ENCODE results near the gene CHRNE.

CHRNE gene

DNA sequence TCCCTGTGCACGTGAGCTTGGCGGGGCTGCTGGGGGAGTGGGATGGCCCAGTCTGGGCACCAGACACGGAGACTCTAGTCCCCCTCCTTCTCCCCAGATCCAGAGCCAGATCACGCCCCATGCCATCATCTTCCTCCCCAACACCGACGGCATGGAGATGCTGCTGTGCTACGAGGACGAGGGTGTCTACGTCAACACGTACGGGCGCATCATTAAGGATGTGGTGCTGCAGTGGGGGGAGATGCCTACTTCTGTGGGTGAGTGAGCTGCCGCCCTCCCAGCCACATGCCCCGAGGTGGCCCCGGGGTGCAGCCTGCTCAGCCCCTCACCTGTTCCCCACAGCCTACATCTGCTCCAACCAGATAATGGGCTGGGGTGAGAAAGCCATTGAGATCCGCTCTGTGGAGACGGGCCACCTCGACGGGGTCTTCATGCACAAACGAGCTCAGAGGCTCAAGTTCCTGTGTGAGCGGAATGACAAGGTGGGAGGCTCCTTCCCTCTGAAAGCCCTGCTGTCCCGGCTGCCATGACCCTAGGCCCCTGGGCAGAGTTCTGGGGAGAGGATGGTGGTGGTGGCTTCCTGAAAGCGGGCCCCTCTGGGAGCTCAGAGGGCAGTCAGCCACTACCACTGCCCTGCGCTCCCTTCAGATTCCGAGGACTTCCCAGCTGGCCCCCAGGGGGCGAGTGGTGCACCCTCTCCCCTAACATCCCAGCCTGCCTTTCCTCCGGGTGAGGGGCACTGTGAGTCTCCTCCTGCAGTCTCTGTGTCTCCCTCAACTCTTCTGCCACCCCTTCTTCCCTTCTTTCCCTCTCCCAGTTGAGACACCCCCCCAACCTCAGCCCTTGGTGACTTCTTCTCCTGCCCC lies 6.3 kb downstream of the CHRNE start:
- no peak overlapping the region for H2AFZ ChIP-seq (ENCODE audit: low read depth, low read length)
- H3K4me3 ChIP-seq (ENCODE audit: low read length): no peak overlapping the region
- no peaks in the 10 kb centered on the region for H3K27me3 ChIP-seq (ENCODE audit: insufficient read depth, low read length)
- H3K36me3 ChIP-seq (ENCODE audit: insufficient read depth, low read length): peaks cover 54% of the 10 kb centered on the region
- H3K4me1 ChIP-seq (ENCODE audit: insufficient read depth, low read length): no peaks in the 10 kb centered on the region
- H3K9me3 ChIP-seq (ENCODE audit: low read length): peaks cover 15% of the 10 kb centered on the region

- Histone ChIP-seq H3K27me3 (ENCODE audit: insufficient read depth, low read length) (no peaks in the 10 kb centered on the region), H3K9me3 (ENCODE audit: low read length) (peaks cover 10% of the 10 kb centered on the region), H3K4me1 (ENCODE audit: insufficient read depth, low read length) (no peaks in the 10 kb centered on the region), H3K36me3 (ENCODE audit: insufficient read depth, low read length) (peaks cover 60% of the 10 kb centered on the region), H3K4me3 (ENCODE audit: low read length) (no peak overlapping the region), H2AFZ (ENCODE audit: low read depth, low read length) (no peak overlapping the region)
Measured at GRCh38 chr17:4895657-4896331, 7.1 kb downstream of the CHRNE start.

DNA sequence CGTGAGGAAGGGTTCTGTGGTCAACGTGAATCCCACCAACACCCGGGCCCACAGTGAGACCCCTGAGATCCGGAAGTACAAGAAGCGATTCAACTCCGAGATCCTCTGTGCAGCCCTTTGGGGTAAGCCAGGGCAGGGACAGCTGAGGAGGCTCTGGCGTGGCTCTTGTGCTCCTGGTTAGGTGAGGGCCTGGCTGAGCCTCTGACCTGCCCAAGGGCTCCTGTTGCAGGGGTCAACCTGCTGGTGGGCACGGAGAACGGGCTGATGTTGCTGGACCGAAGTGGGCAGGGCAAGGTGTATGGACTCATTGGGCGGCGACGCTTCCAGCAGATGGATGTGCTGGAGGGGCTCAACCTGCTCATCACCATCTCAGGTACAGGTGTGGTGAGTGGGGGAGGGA lies 7.8 kb downstream of the CHRNE start:
- no peaks in the 10 kb centered on the region for H3K4me1 ChIP-seq (ENCODE audit: insufficient read depth, low read length)

GRCh38 chr17:4893721-4894560 lies 9.0 kb downstream of the CHRNE start:
- H3K4me3 ChIP-seq (ENCODE audit: low read length): no peak overlapping the region
- H3K4me1 ChIP-seq (ENCODE audit: insufficient read depth, low read length): no peaks in the 10 kb centered on the region
- no peaks in the 10 kb centered on the region for H3K27me3 ChIP-seq (ENCODE audit: insufficient read depth, low read length)
- no peaks in the 10 kb centered on the region for H3K9me3 ChIP-seq (ENCODE audit: low read length)
- H2AFZ ChIP-seq (ENCODE audit: low read depth, low read length): no peak overlapping the region
- peaks cover 66% of the 10 kb centered on the region for H3K36me3 ChIP-seq (ENCODE audit: insufficient read depth, low read length)

More for the DNA sequence above, 7.8 kb downstream of the CHRNE start:
- Histone ChIP-seq H3K9me3 (ENCODE audit: low read length) (peaks cover 7% of the 10 kb centered on the region), H3K27me3 (ENCODE audit: insufficient read depth, low read length) (no peaks in the 10 kb centered on the region), H2AFZ (ENCODE audit: low read depth, low read length) (no peak overlapping the region), H3K4me3 (ENCODE audit: low read length) (no peak overlapping the region), H3K36me3 (ENCODE audit: insufficient read depth, low read length) (peaks cover 67% of the 10 kb centered on the region)

- peaks cover 65% of the 10 kb centered on the region for H3K36me3 ChIP-seq (ENCODE audit: insufficient read depth, low read length)
- H3K27me3 ChIP-seq (ENCODE audit: insufficient read depth, low read length): no peaks in the 10 kb centered on the region
- no peaks in the 10 kb centered on the region for H3K4me1 ChIP-seq (ENCODE audit: insufficient read depth, low read length)
- H3K9me3 ChIP-seq (ENCODE audit: low read length): no peaks in the 10 kb centered on the region
- no peak overlapping the region for H3K4me3 ChIP-seq (ENCODE audit: low read length)
- H2AFZ ChIP-seq (ENCODE audit: low read depth, low read length): no peak overlapping the region
Measured at GRCh38 chr17:4893272-4893671, 9.6 kb downstream of the CHRNE start.

DNA sequence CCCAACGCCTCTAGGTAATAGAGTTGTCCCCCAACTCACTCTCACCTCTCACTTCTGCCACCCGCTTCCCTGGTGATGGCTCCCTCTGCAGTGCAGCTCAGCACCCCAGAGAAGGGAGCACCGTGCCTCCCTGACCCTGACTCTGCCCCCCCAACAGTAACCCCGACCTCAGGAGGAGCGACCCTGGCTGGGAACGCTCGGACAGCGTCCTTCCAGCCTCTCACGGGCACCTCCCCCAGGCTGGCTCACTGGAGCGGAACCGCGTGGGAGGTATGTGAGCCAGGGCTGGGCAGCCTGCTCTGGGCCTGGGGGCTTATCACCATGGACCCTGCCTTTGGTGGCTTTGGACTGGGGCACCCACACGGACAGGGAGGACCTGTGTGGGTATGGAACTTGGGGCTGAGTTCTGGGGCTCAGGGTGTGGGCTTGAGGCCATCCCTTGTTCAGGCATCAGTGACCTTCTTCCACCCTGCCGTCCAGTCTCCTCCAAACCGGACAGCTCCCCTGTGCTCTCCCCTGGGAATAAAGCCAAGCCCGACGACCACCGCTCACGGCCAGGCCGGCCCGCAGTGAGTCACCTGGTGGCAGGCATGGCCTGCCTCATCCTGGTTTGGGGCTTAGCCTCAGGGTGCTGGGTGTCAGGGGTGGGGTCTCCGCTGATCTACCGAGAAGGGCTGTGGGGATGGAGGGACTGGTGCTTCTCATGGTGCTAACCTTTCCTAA lies 10.2 kb downstream of the CHRNE start:
- Histone ChIP-seq H3K36me3 (ENCODE audit: insufficient read depth, low read length) (peaks cover 65% of the 10 kb centered on the region), H3K4me3 (ENCODE audit: low read length) (no peak overlapping the region), H2AFZ (ENCODE audit: low read depth, low read length) (no peak overlapping the region), H3K9me3 (ENCODE audit: low read length) (no peaks in the 10 kb centered on the region), H3K4me1 (ENCODE audit: insufficient read depth, low read length) (no peaks in the 10 kb centered on the region), H3K27me3 (ENCODE audit: insufficient read depth, low read length) (no peaks in the 10 kb centered on the region)

DNA sequence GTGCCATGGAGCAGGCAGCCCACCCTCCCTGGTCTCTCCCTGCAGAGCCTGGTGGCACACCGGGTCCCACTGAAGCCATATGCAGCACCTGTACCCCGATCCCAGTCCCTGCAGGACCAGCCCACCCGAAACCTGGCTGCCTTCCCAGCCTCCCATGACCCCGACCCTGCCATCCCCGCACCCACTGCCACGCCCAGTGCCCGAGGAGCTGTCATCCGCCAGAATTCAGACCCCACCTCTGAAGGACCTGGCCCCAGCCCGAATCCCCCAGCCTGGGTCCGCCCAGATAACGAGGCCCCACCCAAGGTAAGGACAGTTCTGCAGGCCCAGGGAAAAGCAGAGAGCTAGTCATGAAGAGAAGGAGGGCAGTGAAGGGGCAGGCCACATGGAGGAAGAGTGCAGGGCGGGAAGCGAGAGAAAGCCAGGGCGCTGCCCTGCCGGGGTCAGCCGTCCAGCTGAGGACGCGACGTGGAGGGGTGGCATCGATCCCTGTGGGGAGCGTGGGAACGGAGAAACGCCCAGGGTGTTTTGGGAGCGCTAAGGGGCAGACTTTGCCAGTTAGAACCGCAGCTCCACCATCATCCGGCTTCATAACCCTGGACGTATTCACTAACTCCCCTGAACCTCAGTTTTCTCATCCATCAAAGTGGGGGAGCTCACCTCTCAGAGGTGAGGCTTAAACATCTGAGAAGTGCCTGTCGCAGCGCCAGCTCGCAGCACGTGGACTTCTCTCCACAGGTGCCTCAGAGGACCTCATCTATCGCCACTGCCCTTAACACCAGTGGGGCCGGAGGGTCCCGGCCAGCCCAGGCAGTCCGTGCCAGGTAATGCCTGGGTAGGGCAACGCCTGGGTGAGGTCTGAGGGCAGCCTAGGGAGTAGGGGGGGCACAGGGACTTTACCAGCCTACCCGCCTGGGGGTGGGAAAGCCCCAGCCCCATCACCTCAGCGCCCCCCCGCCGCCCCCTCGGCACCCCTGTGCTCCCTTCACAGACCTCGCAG lies 11.2 kb downstream of the CHRNE start:
- Histone ChIP-seq H3K27me3 (ENCODE audit: insufficient read depth, low read length) (no peaks in the 10 kb centered on the region), H3K9me3 (ENCODE audit: low read length) (no peaks in the 10 kb centered on the region), H3K36me3 (ENCODE audit: insufficient read depth, low read length) (peaks cover 67% of the 10 kb centered on the region), H3K4me1 (ENCODE audit: insufficient read depth, low read length) (no peaks in the 10 kb centered on the region), H3K4me3 (ENCODE audit: low read length) (no peak overlapping the region), H2AFZ (ENCODE audit: low read depth, low read length) (no peak overlapping the region)

DNA sequence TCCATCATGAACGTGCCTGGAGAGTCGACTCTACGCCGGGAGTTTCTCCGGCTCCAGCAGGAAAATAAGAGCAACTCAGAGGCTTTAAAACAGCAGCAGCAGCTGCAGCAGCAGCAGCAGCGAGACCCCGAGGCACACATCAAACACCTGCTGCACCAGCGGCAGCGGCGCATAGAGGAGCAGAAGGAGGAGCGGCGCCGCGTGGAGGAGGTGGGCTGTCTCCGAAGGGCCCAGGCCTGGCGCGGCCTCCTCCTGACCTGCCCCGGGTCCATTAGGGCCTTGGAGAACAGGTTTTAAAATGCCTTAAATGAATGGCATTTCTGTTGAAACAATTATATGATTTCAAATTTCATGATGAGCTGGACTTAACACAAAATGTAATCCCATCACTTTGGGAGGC lies 15.3 kb downstream of the CHRNE start:
- Histone ChIP-seq H3K36me3 (ENCODE audit: insufficient read depth, low read length) (peaks cover 41% of the 10 kb centered on the region), H3K4me3 (ENCODE audit: low read length) (no peak overlapping the region), H3K4me1 (ENCODE audit: insufficient read depth, low read length) (no peaks in the 10 kb centered on the region), H3K9me3 (ENCODE audit: low read length) (no peaks in the 10 kb centered on the region), H2AFZ (ENCODE audit: low read depth, low read length) (no peak overlapping the region), H3K27me3 (ENCODE audit: insufficient read depth, low read length) (no peaks in the 10 kb centered on the region)

DNA sequence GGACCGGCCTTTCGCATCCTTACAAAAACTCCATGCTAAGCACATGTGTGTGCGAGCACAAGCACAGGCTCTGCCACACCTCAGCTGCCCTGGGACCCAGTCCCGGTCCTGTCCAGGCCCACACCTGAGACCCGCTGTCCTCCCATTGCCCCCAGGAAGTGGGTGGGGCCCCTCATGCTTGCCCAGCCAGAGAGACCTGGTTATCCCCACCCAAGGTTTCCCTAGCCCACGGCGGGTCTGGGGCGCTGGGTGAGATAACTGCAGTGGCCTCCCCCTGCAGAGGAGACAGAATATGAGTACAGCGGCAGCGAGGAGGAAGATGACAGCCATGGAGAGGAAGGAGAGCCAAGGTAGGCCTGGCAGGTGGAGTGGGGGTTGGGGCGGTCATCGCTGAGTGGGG lies 16.1 kb downstream of the CHRNE start:
- no peak overlapping the region for H2AFZ ChIP-seq (ENCODE audit: low read depth, low read length)
- H3K27me3 ChIP-seq (ENCODE audit: insufficient read depth, low read length): no peaks in the 10 kb centered on the region
- no peaks in the 10 kb centered on the region for H3K4me1 ChIP-seq (ENCODE audit: insufficient read depth, low read length)
- peaks cover 45% of the 10 kb centered on the region for H3K36me3 ChIP-seq (ENCODE audit: insufficient read depth, low read length)
- H3K9me3 ChIP-seq (ENCODE audit: low read length): no peaks in the 10 kb centered on the region
- H3K4me3 ChIP-seq (ENCODE audit: low read length): no peak overlapping the region

DNA sequence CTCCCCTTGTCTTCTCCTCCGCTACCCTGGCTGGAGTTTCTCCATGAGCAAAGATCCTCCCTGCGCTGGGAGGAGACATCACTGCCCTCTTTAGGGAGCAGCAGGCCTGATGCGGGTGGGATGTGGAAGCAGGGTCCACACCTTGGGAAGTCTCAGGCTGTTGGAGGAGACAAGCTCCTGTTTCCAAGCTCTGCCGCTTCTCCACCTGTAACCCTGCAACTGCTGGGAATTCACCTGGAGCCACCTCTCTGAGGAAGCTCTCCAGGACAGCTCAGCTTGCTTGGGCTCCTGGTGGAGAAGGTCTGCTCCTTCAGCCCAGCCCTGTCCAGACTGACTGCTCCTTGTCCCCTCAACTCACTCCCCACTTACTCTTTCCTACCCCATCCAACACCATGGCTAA lies 18.4 kb downstream of the CHRNE start:
- Histone ChIP-seq H3K36me3 (ENCODE audit: insufficient read depth, low read length) (peaks cover 33% of the 10 kb centered on the region), H3K27me3 (ENCODE audit: insufficient read depth, low read length) (no peaks in the 10 kb centered on the region), H2AFZ (ENCODE audit: low read depth, low read length) (no peak overlapping the region), H3K4me1 (ENCODE audit: insufficient read depth, low read length) (no peaks in the 10 kb centered on the region), H3K4me3 (ENCODE audit: low read length) (no peak overlapping the region), H3K9me3 (ENCODE audit: low read length) (no peaks in the 10 kb centered on the region)

GRCh38 chr17:4881761-4882555 lies 20.9 kb downstream of the CHRNE start:
- H3K4me3 ChIP-seq (ENCODE audit: low read length): no peak overlapping the region
- H3K27me3 ChIP-seq (ENCODE audit: insufficient read depth, low read length): no peaks in the 10 kb centered on the region
- H3K9me3 ChIP-seq (ENCODE audit: low read length): no peaks in the 10 kb centered on the region
- peaks cover 32% of the 10 kb centered on the region for H3K36me3 ChIP-seq (ENCODE audit: insufficient read depth, low read length)
- no peak overlapping the region for H2AFZ ChIP-seq (ENCODE audit: low read depth, low read length)
- no peaks in the 10 kb centered on the region for H3K4me1 ChIP-seq (ENCODE audit: insufficient read depth, low read length)

All from neuron (in vitro differentiated cells).